Mucosa of gallbladder (tissue), 1 donor: Measurements from ENCODE around the gene SLC25A25. TPM values are rescaled to one million over a fixed set of nuclear protein-coding genes. Genes with fewer than 3 reads are reported as not detected.

Source experiments
- DNase-seq: peaks from one replicate; pipeline ENCODE4 v3.0.0-alpha.2; 2020; ENCODE audit warnings: low spot score
- total RNA-seq: library from RNA; stranded (reverse); gene quantifications from one replicate; pipeline ENCODE4 v1.2.1, GENCODE V29; 2021
- donor health status: DM: no; HTN: no; CAD: no.

SLC25A25 gene
- total RNA-seq, 1 donor from 2014 or later = 77.7 TPM

- DNase-seq = peak; percentile 88
Measured at GRCh38 chr9:128072144-128073021, 4.4 kb downstream of the SLC25A25 start.

DNA sequence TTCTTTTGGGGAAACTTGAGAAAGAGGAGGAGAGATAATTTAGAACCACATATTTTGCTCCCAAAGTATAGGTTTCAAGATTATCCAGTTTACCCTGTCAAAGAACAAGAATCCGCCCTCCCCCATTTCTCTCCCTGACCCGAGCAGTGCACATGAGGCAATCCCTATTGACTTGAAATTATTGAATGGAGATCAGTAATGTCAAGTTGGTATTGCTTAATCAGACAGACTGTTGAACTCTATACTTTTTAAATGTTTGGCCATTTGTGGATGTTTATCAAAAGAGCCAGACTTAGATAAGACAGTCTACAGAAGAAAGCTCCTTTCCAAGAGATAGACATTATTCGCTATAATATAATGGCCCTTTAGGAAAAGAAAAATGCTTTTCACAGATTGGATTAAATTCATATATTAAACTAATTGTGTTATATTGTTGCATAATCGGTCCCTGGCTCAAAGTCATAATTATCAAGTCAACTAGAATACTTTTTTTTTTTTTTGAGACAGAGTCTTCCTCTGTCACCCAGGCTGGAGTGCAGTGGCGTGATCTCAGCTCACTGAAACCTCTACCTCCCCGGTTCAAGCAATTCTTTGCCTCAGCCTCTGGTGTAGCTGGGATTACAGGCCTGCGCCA, 5.3 kb downstream of the SLC25A25 start:
- peak; percentile 50 for DNase-seq

DNA sequence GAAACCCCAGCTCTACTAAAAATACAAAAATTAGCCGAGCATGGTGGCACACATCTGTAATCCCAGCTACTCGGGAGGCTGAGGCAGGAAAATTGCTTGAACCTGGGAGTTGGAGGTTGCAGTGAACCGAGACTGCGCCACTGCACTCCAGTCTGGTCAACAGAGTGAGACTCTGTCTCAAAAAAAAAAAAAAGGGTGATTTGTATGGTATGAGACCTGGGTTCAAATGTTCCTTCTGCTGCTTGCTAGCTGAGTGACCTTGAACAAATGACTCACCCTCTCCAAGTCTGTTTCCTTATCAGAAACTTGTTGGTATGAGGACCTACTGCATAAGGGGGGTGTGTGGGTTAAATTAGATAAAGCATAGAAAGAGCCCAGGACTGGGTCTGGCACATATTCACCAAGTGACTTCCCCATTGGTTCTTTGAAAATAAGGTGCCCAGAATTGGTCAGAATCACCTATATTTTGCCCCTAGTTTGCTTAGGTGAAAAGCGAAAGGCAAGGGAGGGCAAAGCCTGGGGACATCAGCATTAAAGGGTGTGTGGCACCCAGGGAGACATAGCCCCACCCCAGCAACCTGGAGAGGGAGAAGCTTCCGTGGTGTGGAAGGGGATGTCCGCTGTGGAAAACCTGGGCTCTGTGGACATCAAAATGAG, 9.9 kb downstream of the SLC25A25 start:
- DNase-seq = no peak

DNA sequence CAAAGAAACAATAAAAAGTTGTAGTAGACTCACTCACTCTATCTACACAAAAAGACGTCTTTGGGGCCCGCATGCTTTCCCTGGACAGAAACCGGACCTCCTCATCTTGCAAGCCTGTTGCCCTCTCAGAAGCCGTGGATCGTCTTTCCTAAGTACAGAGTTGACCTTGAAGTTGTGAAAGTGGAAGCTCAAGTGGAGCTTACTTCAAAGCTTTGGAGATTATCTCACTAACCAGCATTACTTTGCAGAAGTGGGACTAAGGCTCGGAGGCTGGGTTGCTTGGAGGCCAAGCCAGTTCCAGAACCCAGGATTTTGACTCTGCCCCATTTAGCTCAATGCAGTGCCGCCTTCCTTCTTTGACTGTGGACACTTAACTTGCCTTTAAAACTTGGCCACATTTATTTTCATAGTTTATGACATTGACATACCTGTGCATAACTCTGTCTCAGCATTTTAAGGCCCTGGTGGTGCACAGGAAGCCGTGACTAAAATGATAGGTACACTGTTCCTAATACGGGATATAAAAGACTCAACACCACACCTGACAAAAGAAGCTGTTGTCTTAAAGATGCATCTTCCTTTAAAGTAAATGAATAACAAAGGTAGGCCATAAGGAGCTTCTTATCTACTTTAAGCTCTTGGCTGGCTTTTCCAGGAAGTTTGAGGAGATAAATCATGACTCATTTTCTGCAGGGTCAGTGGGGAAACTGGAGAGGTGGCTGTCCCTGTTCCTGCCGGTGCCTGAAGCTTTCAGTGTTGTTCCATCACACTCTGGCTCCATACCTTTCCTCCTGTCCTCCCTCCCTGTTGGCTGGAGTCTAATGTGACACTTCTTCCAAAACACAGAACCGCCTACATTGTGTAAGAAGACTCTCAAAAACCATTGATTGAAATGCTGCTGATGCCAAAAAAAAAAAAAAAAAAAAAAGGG, 10.7 kb downstream of the SLC25A25 start:
- peak; percentile 80 for DNase-seq

DNA sequence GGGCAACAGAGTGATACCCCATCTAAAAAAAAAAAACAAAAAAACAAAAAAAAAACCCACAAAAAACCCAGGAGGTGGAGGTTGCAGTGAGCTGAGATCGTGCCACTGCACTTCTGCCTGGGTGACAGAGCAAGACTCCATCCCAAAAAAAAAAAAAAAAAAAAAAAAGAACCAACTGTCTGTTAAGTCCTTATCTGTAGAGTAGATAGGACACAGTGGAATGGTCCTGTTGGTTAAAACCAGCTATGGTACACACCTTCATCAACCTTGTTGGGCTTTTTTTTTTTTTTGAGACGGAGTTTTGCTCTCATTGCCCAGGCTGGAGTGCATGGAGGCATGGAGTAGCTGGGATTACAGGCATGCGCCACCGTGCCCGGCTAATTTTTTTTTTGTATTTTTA, 12.2 kb downstream of the SLC25A25 start:
- no peak for DNase-seq

DNA sequence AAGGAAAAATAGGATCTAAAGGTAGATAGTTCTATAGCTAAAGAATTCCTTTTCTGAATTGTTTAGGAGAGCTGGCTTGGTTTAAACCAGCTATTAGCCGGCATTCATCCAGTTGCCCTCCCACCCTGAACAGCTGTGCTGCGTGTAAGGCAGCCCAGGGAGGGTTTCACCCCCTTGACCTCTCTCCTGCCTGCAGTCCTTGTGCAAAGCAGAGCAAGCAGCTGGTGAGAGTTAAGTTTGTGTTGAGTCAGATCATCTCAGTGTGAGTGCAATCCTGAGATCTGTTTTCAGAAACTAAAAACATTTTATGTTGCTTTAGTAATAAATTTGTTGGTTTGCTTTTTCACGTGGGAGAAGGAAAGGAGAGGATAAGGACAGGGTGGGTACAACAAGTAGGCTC, 13.0 kb downstream of the SLC25A25 start:
- peak; percentile 54 for DNase-seq

- no peak for DNase-seq
Measured at GRCh38 chr9:128082151-128082550, 14.1 kb downstream of the SLC25A25 start.

DNA sequence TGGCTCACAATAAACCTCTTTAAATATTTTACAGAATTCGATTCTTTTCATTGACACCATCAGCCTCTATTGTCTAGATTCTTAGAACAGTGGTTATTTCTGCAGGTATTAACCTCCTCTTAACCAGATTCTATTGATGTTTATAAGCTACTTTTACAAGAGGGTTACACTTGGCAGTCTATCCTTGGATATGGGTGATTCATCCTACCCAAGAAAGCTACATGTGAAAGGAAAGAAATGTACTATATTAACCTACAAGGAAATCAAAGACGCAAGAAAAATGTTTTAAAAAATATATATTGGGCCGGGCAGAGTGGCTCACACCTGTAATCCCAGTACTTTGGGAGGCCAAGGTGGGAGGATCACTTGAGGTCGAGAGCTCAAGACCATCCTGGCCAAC, 16.7 kb downstream of the SLC25A25 start:
- no peak for DNase-seq

- DNase-seq = no peak
Measured at GRCh38 chr9:128085943-128086342, 17.9 kb downstream of the SLC25A25 start.

DNA sequence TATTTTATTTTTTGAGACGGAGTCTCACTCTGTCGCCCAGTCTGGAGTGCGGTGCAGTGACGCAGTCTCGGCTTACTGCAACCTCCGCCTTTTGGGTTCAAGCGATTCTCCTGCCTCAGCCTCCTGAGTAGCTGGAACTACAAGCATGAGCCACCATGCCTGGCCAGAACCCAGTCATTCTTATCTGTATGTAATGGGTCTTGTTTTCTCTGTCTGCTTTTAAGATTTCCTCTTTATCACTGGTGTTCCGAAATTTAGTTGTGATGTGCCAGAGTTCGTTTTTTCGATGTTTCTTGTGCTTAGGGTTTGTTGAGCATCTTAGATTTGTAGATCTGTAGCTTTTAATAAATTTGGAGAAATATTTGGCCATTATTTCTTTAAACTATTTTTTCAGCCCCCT, 19.2 kb downstream of the SLC25A25 start:
- DNase-seq = no peak

GRCh38 chr9:128088253-128088945, 20.4 kb downstream of the SLC25A25 start:
- no peak for DNase-seq

DNA sequence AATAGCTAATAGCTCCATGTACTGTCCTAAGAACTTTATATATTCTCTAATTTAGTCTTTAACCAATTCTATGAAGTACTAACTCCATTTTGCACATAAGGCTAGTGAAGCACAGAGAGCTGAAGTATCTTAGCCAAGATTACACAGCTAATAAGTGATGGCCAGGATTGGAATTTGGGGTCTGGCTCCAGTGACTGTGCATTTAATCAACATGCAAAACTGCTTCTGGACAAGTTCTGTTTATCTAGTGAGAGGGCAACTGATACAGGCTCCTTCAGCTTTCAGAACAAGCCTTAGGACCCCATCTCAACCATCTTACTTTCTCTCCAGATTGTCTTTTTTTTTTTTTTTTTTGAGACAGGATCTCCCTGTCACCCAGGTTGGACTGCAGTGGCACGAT, 21.3 kb downstream of the SLC25A25 start:
- DNase-seq = no peak

DNA sequence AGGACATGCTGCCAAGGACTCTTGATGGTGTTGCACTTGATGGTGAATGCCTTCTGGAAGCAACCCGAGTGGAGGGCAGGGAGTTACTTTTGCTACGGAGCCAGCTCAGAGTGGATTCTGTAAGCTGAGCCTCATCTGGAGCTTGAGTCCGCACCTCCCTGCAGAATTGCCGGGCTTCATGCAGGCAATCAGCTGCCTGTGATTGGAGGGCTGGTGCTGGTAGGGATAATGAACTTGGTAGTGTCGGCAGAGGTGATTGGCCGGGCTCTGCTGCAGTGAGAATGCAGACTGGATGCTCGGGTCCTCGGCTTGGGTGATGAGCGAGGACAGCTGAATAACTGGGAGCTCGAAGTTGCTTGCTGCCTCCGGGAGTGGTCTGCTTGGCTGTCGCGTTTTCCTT, 23.1 kb downstream of the SLC25A25 start:
- DNase-seq = peak; percentile 71

- no peak for DNase-seq
Measured at GRCh38 chr9:128091571-128091970, 23.5 kb downstream of the SLC25A25 start.

GRCh38 chr9:128092199-128092977, 24.4 kb downstream of the SLC25A25 start:
- no peak for DNase-seq

DNA sequence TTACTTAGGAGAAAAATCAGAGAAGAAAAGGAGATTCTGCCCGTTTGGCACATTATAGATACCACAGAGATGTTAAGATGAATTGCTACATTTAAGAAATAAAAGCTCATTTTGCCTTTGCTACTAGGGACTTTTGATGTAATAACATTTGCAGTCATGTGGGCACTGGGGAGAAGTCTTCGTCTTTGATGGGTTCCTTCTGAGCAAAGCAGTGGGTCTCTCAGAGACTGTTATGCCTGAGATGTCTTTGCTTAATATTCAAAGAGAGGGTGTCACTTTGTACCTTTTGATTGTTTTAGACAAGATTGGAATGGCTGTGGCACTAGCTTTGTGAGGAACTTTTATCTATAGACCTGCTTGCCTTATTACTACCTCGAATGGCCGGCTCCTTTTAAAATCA, 25.0 kb downstream of the SLC25A25 start:
- no peak for DNase-seq

- DNase-seq = peak; percentile 94
Measured at GRCh38 chr9:128094166-128094949, 26.3 kb downstream of the SLC25A25 start.

DNA sequence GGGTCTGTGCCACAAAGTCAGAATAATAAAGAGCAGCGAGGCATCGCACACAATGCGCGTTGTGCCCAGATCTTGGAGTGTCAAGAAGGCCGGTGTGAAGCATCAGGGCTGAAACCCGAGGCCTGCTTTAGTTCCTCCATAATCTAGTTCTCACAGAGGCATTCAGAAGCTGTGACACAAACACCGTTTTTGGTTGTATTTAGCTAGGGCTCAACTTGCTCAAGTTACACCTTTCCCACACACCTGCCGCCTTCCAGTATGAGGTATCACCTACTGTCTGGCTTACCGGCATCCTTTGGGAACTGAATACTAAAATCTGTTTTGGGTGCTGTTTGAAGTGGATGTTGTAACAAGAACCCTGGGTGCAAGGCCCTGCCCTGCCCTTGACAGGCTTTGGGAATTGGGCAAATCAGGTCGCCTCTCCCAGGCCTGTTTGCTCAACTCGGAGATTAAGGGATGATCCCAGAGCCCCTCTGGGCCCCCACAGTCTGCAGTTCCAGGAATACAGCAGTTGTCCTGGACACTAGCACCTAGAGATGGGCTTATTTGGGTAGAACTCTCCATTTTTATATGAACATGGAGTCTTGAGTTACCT, 27.0 kb downstream of the SLC25A25 start:
- no peak for DNase-seq
